Panc1 (cell line): Measurements from ENCODE around the gene EVA1C. TPM values are rescaled to one million over a fixed set of nuclear protein-coding genes. Genes with fewer than 3 reads are reported as not detected.
A peak's percentile ranks its signal among the peaks of the same experiment; 100 is the strongest.

Source experiments
- ATAC-seq: fragments of 200-7000 bp; cut with Tn5 transposase; 2 replicates; pipeline ENCODE4 v1.9.1; 2020; ENCODE audit warnings: mild to moderate bottlenecking, moderate library complexity
- BruUV-seq: library from RNA; stranded (reverse); fragments of 400-500 nt; replicated peaks from 2 replicates; lab custom pipeline; 2021; lab: Mats Ljungman, UMichigan
- CTCF ChIA-PET: fragments of 300-600 bp; sonication (Branson Sonifier 250); formaldehyde crosslinking; loops from one replicate; lab custom pipeline; 2022; ENCODE audit warnings: antibody characterized with exemption; lab: Charles Lee
- POLR2A ChIA-PET: fragments of 300-600 bp; sonication (Branson Sonifier 250); formaldehyde crosslinking; loops from one replicate; lab custom pipeline; 2022; ENCODE audit warnings: antibody characterized with exemption; lab: Charles Lee
- DNase-seq: peaks from one replicate; pipeline ENCODE4 v3.0.0-alpha.2; 2010; ENCODE audit warnings: low read depth, low spot score
- H3K27ac ChIP-seq: 2 replicates; pipeline ENCODE4 v1.5.1; 2011; ENCODE audit warnings: mild to moderate bottlenecking, low read length, inconsistent platforms
- H3K27me3 ChIP-seq: fragments of 200-500 bp; sonication (Bioruptor generic); 2 replicates; pipeline ENCODE4 v1.6.0; 2014; ENCODE audit warnings: low read length, inconsistent platforms; ENCODE audit not compliant: control insufficient read depth, insufficient read depth
- H3K36me3 ChIP-seq: fragments of 200-500 bp; sonication (Bioruptor generic); 2 replicates; pipeline ENCODE4 v1.5.1; 2014; ENCODE audit warnings: inconsistent platforms, mild to moderate bottlenecking, low read length, moderate library complexity; ENCODE audit not compliant: control insufficient read depth, insufficient read depth
- H3K4me1 ChIP-seq: 2 replicates; pipeline ENCODE4 v1.5.1; 2011; ENCODE audit warnings: inconsistent platforms, mild to moderate bottlenecking, low read length, moderate library complexity; ENCODE audit not compliant: control insufficient read depth, insufficient read depth
- H3K4me3 ChIP-seq, 2 experiments: 2 replicates each; pipeline ENCODE4 v1.5.1; 2011 to 2012; ENCODE audit warnings: low read depth in 2 of 2, low read length in 2 of 2, mild to moderate bottlenecking in 2 of 2, inconsistent platforms in 1 of 2, moderate library complexity in 1 of 2
- H3K9me3 ChIP-seq: fragments of 200-500 bp; sonication (Bioruptor generic); 2 replicates; pipeline ENCODE4 v1.5.1; 2014; ENCODE audit warnings: low read depth, mild to moderate bottlenecking, inconsistent platforms, low read length, moderate library complexity; ENCODE audit not compliant: control insufficient read depth, insufficient read depth
- POLR2AphosphoS5 ChIP-seq: IDR thresholded peaks from 2 replicates; pipeline ENCODE4 v1.6.1; 2012; ENCODE audit warnings: mild to moderate bottlenecking, low read depth, low read length, moderate library complexity
- SIN3A ChIP-seq: IDR thresholded peaks from 2 replicates; pipeline ENCODE4 v1.6.1; 2012; ENCODE audit warnings: low read depth, mild to moderate bottlenecking, low read length, moderate library complexity, borderline replicate concordance; ENCODE audit not compliant: insufficient read depth
- TCF7L2 ChIP-seq: IDR thresholded peaks from 2 replicates; pipeline ENCODE4 v1.6.1; 2011; ENCODE audit warnings: mild to moderate bottlenecking, low read depth, low read length, inconsistent platforms
- in situ Hi-C: cut with HindIII; loops from 2 replicates; pipeline ENCODE4 v1.10.0; 2016; ENCODE audit warnings: low sequenced_read_pairs, low pct_unique_long_range_greater_than_20kb
- intact Hi-C: fragments of 100-400 bp; cut with micrococcal nuclease; formaldehyde crosslinking; loops from one replicate; pipeline ENCODE4 v1.10.0; 2022; ENCODE audit not compliant: unreplicated experiment
- total RNA-seq: library from RNA; stranded (reverse); gene quantifications from one replicate; pipeline ENCODE4 v1.2.1, GENCODE V29; 2021; ENCODE audit not compliant: unreplicated experiment
- TF ChIP-seq, protein P1 (sequence below): fragments of 450-650 bp; IDR thresholded peaks from 2 replicates; pipeline ENCODE4 v1.5.1; 2017; ENCODE audit warnings: mild to moderate bottlenecking
- TF ChIP-seq, protein P2 (sequence below), 2 experiments: IDR thresholded peaks; 2 replicates each; pipeline ENCODE4 v1.6.1; 2011 to 2012; ENCODE audit warnings: low read depth in 2 of 2, control low read depth in 1 of 2, low read length in 1 of 2, mild to moderate bottlenecking in 1 of 2, moderate library complexity in 1 of 2; ENCODE audit not compliant: insufficient read depth in 1 of 2

Gene EVA1C
- total RNA-seq, 1 experiment from 2014 or later, result 2.8 TPM

DNA sequence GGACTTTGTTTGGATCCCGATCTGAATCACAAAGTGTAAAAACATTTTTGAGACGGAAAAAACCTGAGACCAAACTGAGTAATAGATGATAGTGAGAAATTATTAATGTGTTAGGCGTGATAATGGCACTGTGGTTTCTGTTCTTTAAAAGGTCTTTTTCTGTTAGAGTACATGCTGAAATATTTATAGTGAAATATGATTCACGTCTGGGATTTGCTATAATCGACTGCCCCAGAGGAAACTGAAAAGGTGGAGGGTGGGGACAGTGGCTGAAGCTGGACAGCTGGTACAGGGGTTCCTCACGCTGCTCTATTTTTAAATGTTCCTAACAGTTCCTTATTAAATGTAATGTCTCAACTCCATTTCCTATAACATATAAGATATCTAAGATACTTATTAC lies 30.9 kb upstream of the EVA1C start:
- ChIA-PET POLR2A (no interaction called here), CTCF (no interaction called here)
- DNase-seq, result no peak
- Histone ChIP-seq H3K9me3 (no peaks in the 10 kb centered on the region), H3K27me3 (no peaks in the 10 kb centered on the region), H3K4me3 (no peak overlapping the region), H3K27ac (no peak overlapping the region), H3K4me1 (peaks cover 4% of the 10 kb centered on the region), H3K36me3 (peaks cover 15% of the 10 kb centered on the region)
- intact Hi-C loops (no loop called here), in situ Hi-C loops (no loop called here)
- TF ChIP-seq, protein P1, sequence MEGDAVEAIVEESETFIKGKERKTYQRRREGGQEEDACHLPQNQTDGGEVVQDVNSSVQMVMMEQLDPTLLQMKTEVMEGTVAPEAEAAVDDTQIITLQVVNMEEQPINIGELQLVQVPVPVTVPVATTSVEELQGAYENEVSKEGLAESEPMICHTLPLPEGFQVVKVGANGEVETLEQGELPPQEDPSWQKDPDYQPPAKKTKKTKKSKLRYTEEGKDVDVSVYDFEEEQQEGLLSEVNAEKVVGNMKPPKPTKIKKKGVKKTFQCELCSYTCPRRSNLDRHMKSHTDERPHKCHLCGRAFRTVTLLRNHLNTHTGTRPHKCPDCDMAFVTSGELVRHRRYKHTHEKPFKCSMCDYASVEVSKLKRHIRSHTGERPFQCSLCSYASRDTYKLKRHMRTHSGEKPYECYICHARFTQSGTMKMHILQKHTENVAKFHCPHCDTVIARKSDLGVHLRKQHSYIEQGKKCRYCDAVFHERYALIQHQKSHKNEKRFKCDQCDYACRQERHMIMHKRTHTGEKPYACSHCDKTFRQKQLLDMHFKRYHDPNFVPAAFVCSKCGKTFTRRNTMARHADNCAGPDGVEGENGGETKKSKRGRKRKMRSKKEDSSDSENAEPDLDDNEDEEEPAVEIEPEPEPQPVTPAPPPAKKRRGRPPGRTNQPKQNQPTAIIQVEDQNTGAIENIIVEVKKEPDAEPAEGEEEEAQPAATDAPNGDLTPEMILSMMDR, result no peak
- ATAC-seq, result no peak
- no TSS peak for BruUV-seq

DNA sequence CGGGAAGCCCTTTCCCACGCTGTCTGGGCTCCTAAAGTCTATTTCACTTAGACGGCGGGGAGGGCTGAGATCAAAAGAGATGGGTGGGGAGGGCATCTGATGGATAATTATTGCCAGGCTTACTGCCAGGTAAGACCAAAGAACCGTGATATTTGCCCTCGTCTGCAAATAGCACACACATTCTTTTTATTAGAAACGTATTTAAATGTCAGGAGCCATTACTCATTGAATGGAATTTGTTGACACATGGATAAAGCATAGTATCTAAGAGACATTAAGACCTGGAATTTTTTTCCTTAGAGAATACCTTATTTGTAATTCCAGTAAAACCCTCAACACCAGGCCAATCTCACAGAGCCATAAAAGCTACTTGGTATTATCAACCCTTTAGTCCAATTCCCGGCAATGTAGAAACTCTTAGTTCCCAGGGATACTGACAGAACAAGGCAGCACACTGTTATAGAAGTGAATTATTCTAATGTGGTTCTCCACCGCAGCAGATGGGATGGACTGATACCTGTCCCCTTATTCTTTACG lies 30.3 kb upstream of the EVA1C start:
- ChIA-PET CTCF (no interaction called here), POLR2A (no interaction called here)
- Histone ChIP-seq H3K36me3 (peaks cover 15% of the 10 kb centered on the region), H3K4me1 (peaks cover 6% of the 10 kb centered on the region), H3K4me3 (no peak overlapping the region), H3K27ac (no peak overlapping the region), H3K9me3 (no peaks in the 10 kb centered on the region), H3K27me3 (no peaks in the 10 kb centered on the region)
- in situ Hi-C loops, result no loop called here
- ATAC-seq (0 out of 2 replicates have a peak, but pooled peaks have one; percentile 25), DNase-seq (no peak)
- TF ChIP-seq, protein P2, sequence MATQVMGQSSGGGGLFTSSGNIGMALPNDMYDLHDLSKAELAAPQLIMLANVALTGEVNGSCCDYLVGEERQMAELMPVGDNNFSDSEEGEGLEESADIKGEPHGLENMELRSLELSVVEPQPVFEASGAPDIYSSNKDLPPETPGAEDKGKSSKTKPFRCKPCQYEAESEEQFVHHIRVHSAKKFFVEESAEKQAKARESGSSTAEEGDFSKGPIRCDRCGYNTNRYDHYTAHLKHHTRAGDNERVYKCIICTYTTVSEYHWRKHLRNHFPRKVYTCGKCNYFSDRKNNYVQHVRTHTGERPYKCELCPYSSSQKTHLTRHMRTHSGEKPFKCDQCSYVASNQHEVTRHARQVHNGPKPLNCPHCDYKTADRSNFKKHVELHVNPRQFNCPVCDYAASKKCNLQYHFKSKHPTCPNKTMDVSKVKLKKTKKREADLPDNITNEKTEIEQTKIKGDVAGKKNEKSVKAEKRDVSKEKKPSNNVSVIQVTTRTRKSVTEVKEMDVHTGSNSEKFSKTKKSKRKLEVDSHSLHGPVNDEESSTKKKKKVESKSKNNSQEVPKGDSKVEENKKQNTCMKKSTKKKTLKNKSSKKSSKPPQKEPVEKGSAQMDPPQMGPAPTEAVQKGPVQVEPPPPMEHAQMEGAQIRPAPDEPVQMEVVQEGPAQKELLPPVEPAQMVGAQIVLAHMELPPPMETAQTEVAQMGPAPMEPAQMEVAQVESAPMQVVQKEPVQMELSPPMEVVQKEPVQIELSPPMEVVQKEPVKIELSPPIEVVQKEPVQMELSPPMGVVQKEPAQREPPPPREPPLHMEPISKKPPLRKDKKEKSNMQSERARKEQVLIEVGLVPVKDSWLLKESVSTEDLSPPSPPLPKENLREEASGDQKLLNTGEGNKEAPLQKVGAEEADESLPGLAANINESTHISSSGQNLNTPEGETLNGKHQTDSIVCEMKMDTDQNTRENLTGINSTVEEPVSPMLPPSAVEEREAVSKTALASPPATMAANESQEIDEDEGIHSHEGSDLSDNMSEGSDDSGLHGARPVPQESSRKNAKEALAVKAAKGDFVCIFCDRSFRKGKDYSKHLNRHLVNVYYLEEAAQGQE (IDR thresholded peaks at IDR 0.05; ENCODE audit: insufficient read depth in 1 of 2, low read depth in 2 of 2, low read length in 1 of 2), result no peak
- no peak for TF ChIP-seq TCF7L2
- no peak for TF ChIP-seq POLR2AphosphoS5
- TF ChIP-seq SIN3A, result no peak
- TF ChIP-seq, protein P1, result no peak
- BruUV-seq, result no TSS peak
- intact Hi-C loops, result no loop called here
